Stromal cell of bone marrow (primary cell): ENCODE results near the gene GRPEL2.
A peak's percentile ranks its signal among the peaks of the same experiment; 100 is the strongest.

Experiments used
- DNase-seq: peaks from one replicate; pipeline ENCODE4 v3.0.0-alpha.2; 2012; ENCODE audit warnings: low read depth

Gene GRPEL2

GRCh38 chr5:149357370-149358293 lies 12.3 kb downstream of the GRPEL2 start, which contains the start of gene PCYOX1L:
Gene PCYOX1L (plus strand): TSS chr5:149358046. CDS start chr5:149358069, 23 bp downstream.
- peak; percentile 92 for DNase-seq

DNA sequence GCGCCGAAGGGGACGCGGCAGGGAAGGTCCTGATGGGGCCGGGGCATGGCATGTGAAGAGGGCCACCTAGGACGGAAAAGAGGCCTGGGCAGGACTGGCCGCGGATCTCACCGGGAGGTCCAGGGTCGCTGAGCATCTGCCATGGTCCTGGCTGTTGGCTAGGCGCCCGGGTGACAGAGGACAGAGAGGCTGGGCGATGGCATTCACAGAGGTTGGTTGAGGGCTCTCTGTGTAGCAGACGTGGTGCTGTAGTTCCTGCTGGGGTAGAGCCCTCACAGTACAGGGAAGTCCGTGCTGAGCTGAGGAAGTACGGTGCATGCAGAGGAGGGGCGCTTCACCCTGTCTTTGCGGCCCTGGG lies 13.0 kb downstream of the GRPEL2 start:
- no peak for DNase-seq

GRCh38 chr5:149358868-149359495 lies 13.7 kb downstream of the GRPEL2 start:
- no peak for DNase-seq

DNA sequence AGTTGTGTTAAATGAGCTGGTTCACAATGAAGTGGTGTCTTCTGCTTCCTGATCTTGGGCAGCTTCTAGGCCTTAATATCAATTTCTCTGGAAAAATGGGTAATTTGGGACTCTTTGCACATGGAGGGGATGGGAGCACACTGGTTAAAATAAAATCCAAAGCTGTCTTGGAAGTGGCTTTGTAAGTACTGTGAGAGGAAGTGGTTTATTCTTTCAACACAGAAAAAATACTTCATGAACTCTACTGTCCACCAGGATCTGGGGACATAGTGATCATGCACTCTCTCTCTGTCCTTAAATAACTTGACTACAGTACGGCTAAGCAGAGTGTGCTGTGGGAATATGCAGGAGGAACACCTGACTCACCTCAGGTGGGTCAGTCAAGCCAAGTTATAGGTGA lies 15.0 kb downstream of the GRPEL2 start:
- DNase-seq, result no peak

DNA sequence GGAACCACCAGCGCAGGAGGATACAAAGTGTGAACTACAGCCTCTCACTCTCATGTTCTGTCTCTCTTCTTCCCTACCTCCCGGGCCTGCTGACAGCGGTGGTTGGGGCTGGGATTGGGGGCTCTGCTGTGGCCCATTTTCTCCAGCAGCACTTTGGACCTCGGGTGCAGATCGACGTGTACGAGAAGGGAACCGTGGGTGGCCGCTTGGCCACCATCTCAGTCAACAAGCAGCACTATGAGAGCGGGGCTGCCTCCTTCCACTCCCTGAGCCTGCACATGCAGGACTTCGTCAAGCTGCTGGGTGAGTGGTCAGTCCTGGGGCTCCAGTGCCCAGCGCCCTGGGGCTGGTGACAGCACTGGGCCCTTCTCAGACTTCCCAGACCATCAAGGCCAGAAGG lies 17.2 kb downstream of the GRPEL2 start:
- DNase-seq, result no peak

DNA sequence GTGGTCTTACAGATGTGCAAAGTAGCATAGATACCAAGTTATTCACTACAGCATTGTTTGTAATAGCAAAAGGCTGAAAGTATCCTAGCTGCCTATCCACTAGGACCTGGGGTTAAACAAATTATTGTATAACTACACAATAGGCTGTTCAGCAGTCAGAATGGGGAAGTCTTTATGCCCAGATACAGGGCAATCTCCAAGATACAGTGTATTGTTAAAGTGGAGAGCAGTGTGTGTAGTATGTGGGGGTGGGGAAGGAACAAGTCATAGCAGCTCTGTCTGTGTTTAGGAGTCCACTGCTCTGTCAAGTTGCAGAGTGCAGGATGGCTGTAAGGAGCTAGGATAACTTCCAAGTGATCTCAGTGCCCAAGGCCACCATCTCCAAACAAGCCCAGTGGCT lies 18.1 kb downstream of the GRPEL2 start:
- no peak for DNase-seq

GRCh38 chr5:149363936-149364335 lies 18.6 kb downstream of the GRPEL2 start:
- no peak for DNase-seq

- DNase-seq, result no peak
These were observed 19.4 kb downstream of the GRPEL2 start for GRCh38 chr5:149364719-149365118.

GRCh38 chr5:149365418-149365817 lies 20.1 kb downstream of the GRPEL2 start:
- no peak for DNase-seq

DNA sequence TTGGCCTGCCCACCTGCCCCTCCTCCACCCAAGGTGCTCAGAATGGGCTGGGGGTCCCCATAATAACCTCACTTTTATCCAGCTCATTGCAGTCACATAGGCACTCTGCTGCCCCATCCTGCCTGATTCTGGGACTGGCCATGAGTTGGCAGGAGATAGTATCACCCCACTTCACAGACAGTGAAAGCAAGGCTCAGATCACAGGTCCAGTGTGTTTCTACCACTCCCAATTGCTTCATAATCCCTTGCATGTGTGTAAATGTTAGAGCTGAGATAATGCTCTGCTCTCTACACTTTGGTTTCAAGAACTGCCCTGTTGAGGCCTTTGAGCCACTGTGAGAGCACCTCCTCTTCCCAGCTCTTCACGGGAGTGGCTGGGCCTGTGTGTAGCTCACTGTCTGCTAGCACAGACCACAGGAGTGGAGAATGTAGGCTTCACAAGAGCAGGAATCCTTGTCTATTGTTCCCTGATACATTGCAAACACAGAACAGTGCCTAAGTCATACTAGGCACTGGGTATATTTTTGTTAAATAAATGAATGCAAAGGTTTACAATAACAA lies 20.9 kb downstream of the GRPEL2 start:
- DNase-seq, result no peak

- DNase-seq, result peak; percentile 72
These were observed 22.1 kb downstream of the GRPEL2 start for GRCh38 chr5:149367249-149367971.

DNA sequence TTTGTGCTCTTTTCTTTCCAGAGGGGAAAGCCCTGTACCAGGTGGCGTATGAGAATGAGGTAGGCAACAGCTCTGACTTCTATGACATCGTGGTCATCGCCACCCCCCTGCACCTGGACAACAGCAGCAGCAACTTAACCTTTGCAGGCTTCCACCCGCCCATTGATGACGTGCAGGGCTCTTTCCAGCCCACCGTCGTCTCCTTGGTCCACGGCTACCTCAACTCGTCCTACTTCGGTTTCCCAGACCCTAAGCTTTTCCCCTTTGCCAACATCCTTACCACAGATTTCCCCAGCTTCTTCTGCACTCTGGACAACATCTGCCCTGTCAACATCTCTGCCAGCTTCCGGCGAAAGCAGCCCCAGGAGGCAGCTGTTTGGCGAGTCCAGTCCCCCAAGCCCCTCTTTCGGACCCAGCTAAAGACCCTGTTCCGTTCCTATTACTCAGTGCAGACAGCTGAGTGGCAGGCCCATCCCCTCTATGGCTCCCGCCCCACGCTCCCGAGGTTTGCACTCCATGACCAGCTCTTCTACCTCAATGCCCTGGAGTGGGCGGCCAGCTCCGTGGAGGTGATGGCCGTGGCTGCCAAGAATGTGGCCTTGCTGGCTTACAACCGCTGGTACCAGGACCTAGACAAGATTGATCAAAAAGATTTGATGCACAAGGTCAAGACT lies 22.8 kb downstream of the GRPEL2 start:
- no peak for DNase-seq

GRCh38 chr5:149370878-149371277 lies 25.6 kb downstream of the GRPEL2 start:
- DNase-seq, result no peak

- peak; percentile 22 for DNase-seq
These were observed 26.1 kb downstream of the GRPEL2 start for GRCh38 chr5:149371296-149371962.

DNA sequence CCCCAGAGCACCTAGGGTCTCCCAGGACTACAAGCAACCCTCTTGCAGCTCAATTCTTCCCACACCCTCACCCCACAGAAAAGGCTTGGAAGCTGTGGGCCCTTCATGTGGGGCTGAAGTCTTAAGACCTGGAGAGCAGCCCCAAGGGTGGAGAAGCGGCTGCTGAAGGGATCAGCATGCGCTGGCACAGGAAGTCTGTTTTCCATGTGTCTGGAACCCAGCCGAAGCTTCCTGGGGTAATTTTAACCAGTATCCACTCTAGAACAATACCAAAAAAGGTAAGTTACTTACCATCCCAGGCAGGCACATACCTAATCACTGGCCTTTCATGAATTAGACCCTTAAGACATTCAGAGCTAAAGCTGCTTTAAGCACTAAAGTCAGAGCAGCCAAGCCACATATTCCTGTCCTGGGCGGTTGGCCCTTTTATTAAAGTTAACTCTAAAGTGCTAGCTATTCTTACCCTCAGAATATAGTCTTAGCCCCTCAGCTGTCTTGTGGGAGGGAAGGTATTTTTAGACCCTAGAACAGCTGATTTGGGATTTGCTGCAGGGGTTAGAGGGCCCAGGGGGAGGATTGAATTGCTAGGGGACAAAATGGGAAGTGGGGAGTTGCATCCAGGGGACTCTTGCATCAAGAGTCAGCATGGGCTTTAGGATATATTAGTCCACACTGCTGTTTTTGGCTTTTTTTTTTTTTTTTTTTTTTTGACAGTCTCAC lies 26.9 kb downstream of the GRPEL2 start:
- no peak for DNase-seq

- no peak for DNase-seq
These were observed 27.6 kb downstream of the GRPEL2 start for GRCh38 chr5:149372932-149373331.

GRCh38 chr5:149374303-149374702 lies 29.0 kb downstream of the GRPEL2 start:
- no peak for DNase-seq

DNA sequence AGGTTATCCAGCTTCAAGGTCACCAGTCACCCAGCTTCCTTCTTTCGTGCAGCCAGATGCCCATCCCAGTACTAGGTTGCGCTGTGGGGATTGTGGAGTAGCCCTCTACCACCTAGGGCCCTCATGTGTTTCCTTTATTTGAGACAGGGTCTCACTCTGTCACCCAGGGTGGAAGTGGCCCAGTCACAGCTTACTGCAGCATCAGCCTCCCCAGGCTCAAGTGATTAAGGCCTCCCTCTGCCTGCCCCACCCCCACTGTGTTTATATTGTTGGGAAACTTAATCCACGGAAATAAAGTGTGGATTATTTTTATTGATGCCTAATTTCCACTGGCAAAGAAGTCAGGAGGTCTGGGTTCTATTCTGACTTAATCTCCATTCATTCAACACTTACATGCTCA lies 29.5 kb downstream of the GRPEL2 start:
- no peak for DNase-seq

DNA sequence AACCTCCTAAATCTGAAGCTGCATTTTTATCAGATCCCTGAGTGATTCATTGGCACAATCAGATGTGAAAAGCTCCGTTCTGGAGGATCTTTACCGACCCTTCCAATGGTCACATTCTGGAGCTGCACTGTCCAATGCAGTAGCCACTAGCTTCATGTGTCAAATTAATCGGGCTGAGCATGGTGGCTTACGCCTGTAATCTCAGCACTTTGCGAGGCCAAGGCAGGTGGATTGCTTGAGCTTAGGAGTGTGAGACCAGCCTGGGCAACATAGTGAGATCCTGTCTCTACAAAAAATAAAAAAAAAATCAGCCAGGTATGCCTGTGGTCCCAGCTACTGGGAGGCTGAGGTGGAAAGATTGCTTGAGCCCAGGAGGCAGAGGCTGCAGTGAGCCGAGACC lies 30.1 kb downstream of the GRPEL2 start:
- no peak for DNase-seq

DNA sequence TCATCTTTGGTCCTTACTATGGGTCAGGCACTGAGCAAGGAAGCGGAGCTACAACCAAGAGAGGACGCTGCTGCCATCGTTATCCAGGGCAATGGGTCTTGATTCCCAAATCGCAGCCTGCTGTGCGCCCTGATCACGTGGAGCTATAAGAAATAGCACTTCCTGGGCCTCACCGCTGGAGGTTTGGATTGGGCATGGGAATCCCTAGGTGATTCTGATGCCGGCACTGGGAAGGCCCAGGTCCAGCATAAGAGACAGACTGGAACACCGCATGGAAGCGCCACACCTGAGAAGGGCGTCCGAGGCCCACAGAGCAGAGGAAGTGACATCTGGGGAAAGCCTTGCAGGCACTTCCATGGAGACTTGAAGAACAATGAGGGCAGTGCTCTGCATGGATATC lies 30.8 kb downstream of the GRPEL2 start:
- no peak for DNase-seq
